ENCODE data around the gene LDB2. TPM values are rescaled to one million over a fixed set of nuclear protein-coding genes. Genes with fewer than 3 reads are reported as not detected.

LDB2 gene
- total RNA-seq, 2 donors from 2014 or later: 31.0 to 34.1 TPM

- no peak for ATAC-seq (ENCODE audit: insufficient number of reproducible peaks, low FRiP score, low read depth)
- Histone ChIP-seq H3K4me1 (ENCODE audit: control insufficient read depth in 1 of 2, low read depth in 2 of 2) (no peaks in the 10 kb centered on the region), H3K27me3 (replicated peaks; ENCODE audit: insufficient read depth) (no peaks in the 10 kb centered on the region)
Measured at GRCh38 chr4:16706251-16706650, 192.2 kb downstream of the LDB2 start.

GRCh38 chr4:16705341-16705740 is 193.1 kb downstream of the LDB2 start:
- TF ChIP-seq CTCF (IDR thresholded peaks at IDR 0.05): no peak
- ATAC-seq (ENCODE audit: insufficient number of reproducible peaks, low FRiP score, low read depth) (no peak), DNase-seq (ENCODE audit: low spot score) (no peak)
- no peaks in the 10 kb centered on the region for H3K9me3 ChIP-seq
- no peaks in the 10 kb centered on the region for H3K36me3 ChIP-seq
- H3K4me3 ChIP-seq: no peak overlapping the region
- no peaks in the 10 kb centered on the region for H3K4me1 ChIP-seq (ENCODE audit: control insufficient read depth in 1 of 2, low read depth in 2 of 2)
- no peak overlapping the region for H3K27ac ChIP-seq
- H3K27me3 ChIP-seq (replicated peaks; ENCODE audit: insufficient read depth): no peaks in the 10 kb centered on the region

More at GRCh38 chr4:16706251-16706650, 192.2 kb downstream of the LDB2 start:
- no peak for TF ChIP-seq CTCF (IDR thresholded peaks at IDR 0.05)
- no peaks in the 10 kb centered on the region for H3K9me3 ChIP-seq
- H3K36me3 ChIP-seq: no peaks in the 10 kb centered on the region
- H3K27ac ChIP-seq: no peak overlapping the region
- no peak overlapping the region for H3K4me3 ChIP-seq
- no peak for DNase-seq (ENCODE audit: low spot score)

GRCh38 chr4:16704489-16704888 is 194.0 kb downstream of the LDB2 start:
- Histone ChIP-seq H3K4me3 (no peak overlapping the region), H3K9me3 (no peaks in the 10 kb centered on the region)
- ATAC-seq (ENCODE audit: insufficient number of reproducible peaks, low FRiP score, low read depth): no peak

GRCh38 chr4:16695896-16696295 is 202.5 kb downstream of the LDB2 start:
- H3K4me3 ChIP-seq: no peak overlapping the region
- H3K36me3 ChIP-seq: no peaks in the 10 kb centered on the region
- DNase-seq (ENCODE audit: low spot score) (no peak), ATAC-seq (ENCODE audit: insufficient number of reproducible peaks, low FRiP score, low read depth) (no peak)
- peaks cover 15 to 30% of the 10 kb centered on the region in 2 donors for H3K4me1 ChIP-seq (ENCODE audit: control insufficient read depth in 1 of 2, low read depth in 2 of 2)
- TF ChIP-seq CTCF (IDR thresholded peaks at IDR 0.05): no peak
- no peaks in the 10 kb centered on the region for H3K27me3 ChIP-seq (replicated peaks; ENCODE audit: insufficient read depth)
- no peak overlapping the region for H3K27ac ChIP-seq
- no peaks in the 10 kb centered on the region for H3K9me3 ChIP-seq

More at GRCh38 chr4:16704489-16704888, 194.0 kb downstream of the LDB2 start:
- H3K27me3 ChIP-seq (replicated peaks; ENCODE audit: insufficient read depth): no peaks in the 10 kb centered on the region
- no peaks in the 10 kb centered on the region for H3K36me3 ChIP-seq
- H3K4me1 ChIP-seq (ENCODE audit: control insufficient read depth in 1 of 2, low read depth in 2 of 2): no peaks in the 10 kb centered on the region
- no peak overlapping the region for H3K27ac ChIP-seq
- DNase-seq (ENCODE audit: low spot score): no peak
- TF ChIP-seq CTCF (IDR thresholded peaks at IDR 0.05): no peak

GRCh38 chr4:16694884-16695276 is 203.6 kb downstream of the LDB2 start:
- Histone ChIP-seq H3K36me3 (no peaks in the 10 kb centered on the region), H3K4me1 (ENCODE audit: control insufficient read depth in 1 of 2, low read depth in 2 of 2) (peaks cover 15 to 30% of the 10 kb centered on the region in 2 donors), H3K27me3 (replicated peaks; ENCODE audit: insufficient read depth) (no peaks in the 10 kb centered on the region), H3K9me3 (no peaks in the 10 kb centered on the region), H3K4me3 (no peak overlapping the region), H3K27ac (no peak overlapping the region)
- no peak for ATAC-seq (ENCODE audit: insufficient number of reproducible peaks, low FRiP score, low read depth)
- no peak for DNase-seq (ENCODE audit: low spot score)
- no peak for TF ChIP-seq CTCF (IDR thresholded peaks at IDR 0.05)
